Activated CD8-positive, alpha-beta memory T cell treated with anti-CD3 and anti-CD28 coated beads, Interleukin-2, amount 50 U/mL, for 1 hour (primary cell): ENCODE results near the gene SEBOX.
"Not testable (repeated sequence)": the region's sequence is repeated elsewhere in the genome, so short reads cannot be mapped to it uniquely, and the experiment has no call there.

ENCODE experiments used
- DNase-seq: peaks from one replicate; pipeline ENCODE4 v3.0.0-alpha.2; 2020; ENCODE audit errors: extremely low read depth

The SEBOX gene

GRCh38 chr17:28340374-28340773 is 24.6 kb downstream of the SEBOX start:
- no peak for DNase-seq

GRCh38 chr17:28339431-28339830 is 25.6 kb downstream of the SEBOX start:
- DNase-seq: no peak

- not testable (repeated sequence) for DNase-seq
These were observed 26.2 kb downstream of the SEBOX start for GRCh38 chr17:28338769-28339212.

GRCh38 chr17:28338056-28338768 is 26.8 kb downstream of the SEBOX start:
- no peak for DNase-seq

- no peak for DNase-seq
These were observed 28.8 kb downstream of the SEBOX start for GRCh38 chr17:28335959-28336871.

GRCh38 chr17:28335201-28335958 is 29.6 kb downstream of the SEBOX start, which contains the start of the genes IFT20 and TNFAIP1:
IFT20 (minus strand) TSS chr17:28335472; CDS start chr17:28331985, 3,487 bp downstream.
TNFAIP1 (plus strand) TSS chr17:28335761; CDS start chr17:28339522, 3,761 bp downstream.
- peak; percentile 93 for DNase-seq

GRCh38 chr17:28334666-28335200 is 30.3 kb downstream of the SEBOX start:
- no peak for DNase-seq

- no peak for DNase-seq
These were observed 30.8 kb downstream of the SEBOX start for GRCh38 chr17:28334171-28334570.

GRCh38 chr17:28333083-28333746 is 31.8 kb downstream of the SEBOX start:
- DNase-seq: no peak

GRCh38 chr17:28331891-28332420 is 33.0 kb downstream of the SEBOX start:
- no peak for DNase-seq

GRCh38 chr17:28330671-28331070 is 34.3 kb downstream of the SEBOX start:
- DNase-seq: no peak

GRCh38 chr17:28328325-28328724 is 36.7 kb downstream of the SEBOX start:
- no peak for DNase-seq

- no peak for DNase-seq
These were observed 37.3 kb downstream of the SEBOX start for GRCh38 chr17:28327709-28328108.

GRCh38 chr17:28327031-28327607 is 37.9 kb downstream of the SEBOX start:
- no peak for DNase-seq

GRCh38 chr17:28326114-28326513 is 38.9 kb downstream of the SEBOX start:
- DNase-seq: no peak

GRCh38 chr17:28325211-28325610 is 39.8 kb downstream of the SEBOX start:
- no peak for DNase-seq

GRCh38 chr17:28324781-28325180 is 40.2 kb downstream of the SEBOX start:
- DNase-seq: no peak

GRCh38 chr17:28324267-28324745 is 40.7 kb downstream of the SEBOX start:
- no peak for DNase-seq

- no peak for DNase-seq
These were observed 44.6 kb downstream of the SEBOX start for GRCh38 chr17:28320215-28321061.
